Measurements from ENCODE around the gene MTURN.
A peak's percentile ranks its signal among the peaks of the same experiment; 100 is the strongest.

The MTURN gene

GRCh38 chr7:30164567-30164966, 29.8 kb downstream of the MTURN start:
- Histone ChIP-seq H3K9me3 (ENCODE audit: insufficient read depth, low read length) (no peaks in the 10 kb centered on the region), H3K4me2 (ENCODE audit: low read depth, low read length, poor library complexity, severe bottlenecking) (no peak overlapping the region), H3K36me3 (ENCODE audit: low read length) (no peaks in the 10 kb centered on the region), H3K4me3 (ENCODE audit: insufficient read depth, low read length, poor library complexity, severe bottlenecking) (no peak overlapping the region), H3K27ac (ENCODE audit: low read depth, low read length) (no peak overlapping the region), H3F3A (ENCODE audit: insufficient read depth) (no peaks in the 10 kb centered on the region), H2AFZ (ENCODE audit: low read depth, low read length, severe bottlenecking) (no peak overlapping the region), H3K9me2 (replicated peaks; ENCODE audit: insufficient read depth, low read length) (no peaks in the 10 kb centered on the region), H3K79me2 (ENCODE audit: insufficient read depth, low read length) (no peaks in the 10 kb centered on the region), H4K20me1 (ENCODE audit: low read depth, low read length) (no peaks in the 10 kb centered on the region), H3K27me3 (ENCODE audit: low read length) (no peaks in the 10 kb centered on the region), H3K9ac (ENCODE audit: low read length) (no peak overlapping the region)
- TF ChIP-seq EZH2phosphoT487 (conservative IDR thresholded peaks at IDR 0.05; ENCODE audit: low read length) = no peak
- TF ChIP-seq CTCF (IDR thresholded peaks at IDR 0.05; ENCODE audit: insufficient read depth, low read length, poor library complexity, severe bottlenecking) = peak; percentile 62

GRCh38 chr7:30165590-30165989, 30.8 kb downstream of the MTURN start:
- H3K4me2 ChIP-seq (ENCODE audit: low read depth, low read length, poor library complexity, severe bottlenecking) = no peak overlapping the region
- no peak overlapping the region for H3K9ac ChIP-seq (ENCODE audit: low read length)
- H3K4me3 ChIP-seq (ENCODE audit: insufficient read depth, low read length, poor library complexity, severe bottlenecking) = no peak overlapping the region
- H3F3A ChIP-seq (ENCODE audit: insufficient read depth) = no peaks in the 10 kb centered on the region
- no peak overlapping the region for H3K27ac ChIP-seq (ENCODE audit: low read depth, low read length)
- no peak overlapping the region for H2AFZ ChIP-seq (ENCODE audit: low read depth, low read length, severe bottlenecking)
- no peak for TF ChIP-seq CTCF (IDR thresholded peaks at IDR 0.05; ENCODE audit: insufficient read depth, low read length, poor library complexity, severe bottlenecking)
- no peak for TF ChIP-seq EZH2phosphoT487 (conservative IDR thresholded peaks at IDR 0.05; ENCODE audit: low read length)
- no peaks in the 10 kb centered on the region for H4K20me1 ChIP-seq (ENCODE audit: low read depth, low read length)
- H3K27me3 ChIP-seq (ENCODE audit: low read length) = no peaks in the 10 kb centered on the region
- H3K36me3 ChIP-seq (ENCODE audit: low read length) = no peaks in the 10 kb centered on the region
- H3K9me2 ChIP-seq (replicated peaks; ENCODE audit: insufficient read depth, low read length) = no peaks in the 10 kb centered on the region
- H3K9me3 ChIP-seq (ENCODE audit: insufficient read depth, low read length) = no peaks in the 10 kb centered on the region
- no peaks in the 10 kb centered on the region for H3K79me2 ChIP-seq (ENCODE audit: insufficient read depth, low read length)

- no peaks in the 10 kb centered on the region for H3K27me3 ChIP-seq (ENCODE audit: low read length)
- no peak overlapping the region for H3K4me3 ChIP-seq (ENCODE audit: insufficient read depth, low read length, poor library complexity, severe bottlenecking)
- H3F3A ChIP-seq (ENCODE audit: insufficient read depth) = no peaks in the 10 kb centered on the region
- H3K9me2 ChIP-seq (replicated peaks; ENCODE audit: insufficient read depth, low read length) = no peaks in the 10 kb centered on the region
- H2AFZ ChIP-seq (ENCODE audit: low read depth, low read length, severe bottlenecking) = no peak overlapping the region
- no peaks in the 10 kb centered on the region for H4K20me1 ChIP-seq (ENCODE audit: low read depth, low read length)
- no peak overlapping the region for H3K9ac ChIP-seq (ENCODE audit: low read length)
- H3K79me2 ChIP-seq (ENCODE audit: insufficient read depth, low read length) = no peaks in the 10 kb centered on the region
- TF ChIP-seq EZH2phosphoT487 (conservative IDR thresholded peaks at IDR 0.05; ENCODE audit: low read length) (no peak), CTCF (IDR thresholded peaks at IDR 0.05; ENCODE audit: insufficient read depth, low read length, poor library complexity, severe bottlenecking) (no peak)
- no peaks in the 10 kb centered on the region for H3K36me3 ChIP-seq (ENCODE audit: low read length)
- no peak overlapping the region for H3K27ac ChIP-seq (ENCODE audit: low read depth, low read length)
- H3K9me3 ChIP-seq (ENCODE audit: insufficient read depth, low read length) = no peaks in the 10 kb centered on the region
- no peak overlapping the region for H3K4me2 ChIP-seq (ENCODE audit: low read depth, low read length, poor library complexity, severe bottlenecking)
Measured at GRCh38 chr7:30166155-30166840, 31.5 kb downstream of the MTURN start.
